Testis (tissue), 3 donors: ENCODE data around the gene GPATCH2. TPM values are rescaled to one million over a fixed set of nuclear protein-coding genes. Genes with fewer than 3 reads are reported as not detected.

Experiments used
- DNase-seq: peaks from one replicate; pipeline ENCODE4 v3.0.0-alpha.2; 2019
- H3K27ac ChIP-seq, 2 donors: fragments of 200-600 bp; sonication (generic); one replicate each; pipeline ENCODE4 v1.5.1; 2019
- H3K27me3 ChIP-seq: fragments of 200-600 bp; sonication (generic); one replicate; pipeline ENCODE4 v1.5.1; 2019
- H3K36me3 ChIP-seq: fragments of 200-600 bp; sonication (generic); one replicate; pipeline ENCODE4 v1.5.1; 2017; ENCODE audit warnings: low read depth; ENCODE audit errors: missing control alignments
- H3K4me1 ChIP-seq: fragments of 200-600 bp; sonication (generic); one replicate; pipeline ENCODE4 v1.5.1; 2019
- H3K4me3 ChIP-seq, 2 donors: fragments of 200-600 bp; sonication (generic); one replicate each; pipeline ENCODE4 v1.5.1; 2017 to 2019
- H3K9me3 ChIP-seq: fragments of 200-600 bp; sonication (generic); one replicate; pipeline ENCODE4 v1.5.1; 2017
- CTCF ChIP-seq, 3 experiments: fragments of 450-650 bp in 2 of 3; fragments of 200-600 bp in 1 of 3; sonication (generic) in 1 of 3; IDR thresholded peaks; one replicate each; pipeline ENCODE4 v1.5.1; 2016 to 2019; ENCODE audit warnings: antibody characterized with exemption in 3 of 3, mild to moderate bottlenecking in 2 of 3, moderate library complexity in 1 of 3
- POLR2A ChIP-seq: fragments of 450-650 bp; IDR thresholded peaks from one replicate; pipeline ENCODE4 v1.6.1; 2017; ENCODE audit warnings: antibody characterized with exemption, mild to moderate bottlenecking, moderate library complexity
- WGBS, 2 donors: methylation state at CpG; one replicate each; pipeline ENCODE4 v1.1.5; 2018; 5-methylcytosine and 5-hydroxymethylcytosine counted together
- intact Hi-C: fragments of 100-400 bp; cut with DNase I; formaldehyde crosslinking; loops from one replicate; pipeline ENCODE4 v1.15.1; 2023; ENCODE audit warnings: low total_unique reads
- polyA plus RNA-seq: library from polyadenylated mRNA; stranded (reverse); fragments of 350-450 nt; fragmentation: Illumina TruSeq; extraction: RNeasy Lipid Tissue Mini Kit (QIAGEN cat#74804); gene quantifications from one replicate; pipeline ENCODE4 v1.2.3, GENCODE V29; 2014; ENCODE audit warnings: low read depth, low replicate concordance; ENCODE audit not compliant: insufficient read depth
- total RNA-seq, 2 donors: library from RNA; depleted of rRNA; stranded (reverse); fragments of >200 nt; gene quantifications; one replicate each; pipeline ENCODE4 v1.2.3, GENCODE V29; 2016

The GPATCH2 gene
- total and polyA plus RNA-seq, 3 donors from 2014 or later: 14.1 to 31.0 (median 20.6) TPM

GRCh38 chr1:217456261-217456660, 174.6 kb downstream of the GPATCH2 start:
- 72% methylated on average over 2 of the region's 2 CpGs; no CpG with 5 or more reads in 1 of the 2 donors for WGBS, 2 donors
- no peak overlapping the region for H3K4me3 ChIP-seq
- no peak for DNase-seq
- intact Hi-C loops: no loop called here
- H3K36me3 ChIP-seq: no peaks in the 10 kb centered on the region
- H3K4me1 ChIP-seq: no peaks in the 10 kb centered on the region
- H3K27ac ChIP-seq: no peak overlapping the region
- no peaks in the 10 kb centered on the region for H3K27me3 ChIP-seq
- H3K9me3 ChIP-seq: no peaks in the 10 kb centered on the region
- TF ChIP-seq POLR2A: no peak
- TF ChIP-seq CTCF (IDR thresholded peaks at IDR 0.05): no peak

- no peak for DNase-seq
- TF ChIP-seq POLR2A (no peak), CTCF (IDR thresholded peaks at IDR 0.05) (no peak)
Measured at GRCh38 chr1:217453816-217454215, 177.1 kb downstream of the GPATCH2 start.

GRCh38 chr1:217449370-217449769, 181.5 kb downstream of the GPATCH2 start:
- Histone ChIP-seq H3K36me3 (no peaks in the 10 kb centered on the region), H3K4me3 (no peak overlapping the region), H3K4me1 (no peaks in the 10 kb centered on the region), H3K27me3 (no peaks in the 10 kb centered on the region), H3K27ac (no peak overlapping the region), H3K9me3 (no peaks in the 10 kb centered on the region)
- intact Hi-C loops: no loop called here
- TF ChIP-seq POLR2A (no peak), CTCF (IDR thresholded peaks at IDR 0.05) (no peak)
- no peak for DNase-seq
- WGBS, 2 donors: 84 to 87% methylated on average over 6 of the region's 6 CpGs

More at GRCh38 chr1:217453816-217454215, 177.1 kb downstream of the GPATCH2 start:
- no peaks in the 10 kb centered on the region for H3K36me3 ChIP-seq
- no peaks in the 10 kb centered on the region for H3K27me3 ChIP-seq
- no peak overlapping the region for H3K27ac ChIP-seq
- no peaks in the 10 kb centered on the region for H3K4me1 ChIP-seq
- H3K4me3 ChIP-seq: no peak overlapping the region
- 70 to 77% methylated on average over 4 of the region's 4 CpGs for WGBS, 2 donors
- intact Hi-C loops: no loop called here
- no peaks in the 10 kb centered on the region for H3K9me3 ChIP-seq

- H3K4me3 ChIP-seq: no peak overlapping the region
- WGBS, 2 donors: 96 to 98% methylated on average over 2 of the region's 2 CpGs
- H3K4me1 ChIP-seq: no peaks in the 10 kb centered on the region
- intact Hi-C loops: no loop called here
- no peak for DNase-seq
- H3K36me3 ChIP-seq: no peaks in the 10 kb centered on the region
- H3K27ac ChIP-seq: no peak overlapping the region
- no peaks in the 10 kb centered on the region for H3K9me3 ChIP-seq
- TF ChIP-seq POLR2A: no peak
- TF ChIP-seq CTCF (IDR thresholded peaks at IDR 0.05): no peak
- no peaks in the 10 kb centered on the region for H3K27me3 ChIP-seq
Measured at GRCh38 chr1:217443845-217444244, 187.0 kb downstream of the GPATCH2 start.

GRCh38 chr1:217437376-217437775, 193.5 kb downstream of the GPATCH2 start:
- intact Hi-C loops: no loop called here
- WGBS, 2 donors: 88 to 89% methylated on average over 3 of the region's 3 CpGs
- Histone ChIP-seq H3K27ac (no peak overlapping the region), H3K36me3 (no peaks in the 10 kb centered on the region), H3K9me3 (no peaks in the 10 kb centered on the region), H3K4me3 (no peak overlapping the region), H3K4me1 (no peaks in the 10 kb centered on the region), H3K27me3 (no peaks in the 10 kb centered on the region)
- TF ChIP-seq CTCF (IDR thresholded peaks at IDR 0.05) (no peak), POLR2A (no peak)
- DNase-seq: no peak
